Measurements from ENCODE around the gene NME4. TPM values are rescaled to one million over a fixed set of nuclear protein-coding genes. Genes with fewer than 3 reads are reported as not detected.

Gene NME4
- 37.5 and 66.2 TPM in 2 replicates for total RNA-seq

DNA sequence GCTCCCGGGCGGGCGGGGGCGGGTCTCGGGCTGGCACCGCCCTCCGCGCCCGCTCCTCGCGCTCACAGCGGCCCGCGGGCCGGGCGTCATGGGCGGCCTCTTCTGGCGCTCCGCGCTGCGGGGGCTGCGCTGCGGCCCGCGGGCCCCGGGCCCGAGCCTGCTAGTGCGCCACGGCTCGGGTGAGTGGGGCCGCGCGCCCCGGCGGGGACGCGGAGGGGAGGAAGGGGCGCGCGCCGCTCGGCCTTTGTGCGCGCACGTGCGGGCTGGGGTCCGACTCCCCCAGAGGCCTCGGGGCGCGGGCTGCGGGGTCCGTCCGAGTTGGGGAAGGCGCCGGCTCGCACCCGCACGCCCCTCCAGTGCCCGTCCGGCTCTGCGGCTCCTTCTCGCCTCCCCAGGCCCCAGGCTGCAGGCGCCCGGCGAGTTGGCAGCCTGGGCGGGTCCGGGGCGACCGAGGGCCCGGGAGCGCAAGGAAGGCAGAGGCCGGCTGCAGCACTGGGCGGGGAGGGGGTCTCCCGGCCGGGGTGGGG is at the start of gene NME4:
NME4 (plus strand) TSS at position 65 of the 527 bp plus-strand sequence; CDS start at position 89, 24 bp downstream.

DNA sequence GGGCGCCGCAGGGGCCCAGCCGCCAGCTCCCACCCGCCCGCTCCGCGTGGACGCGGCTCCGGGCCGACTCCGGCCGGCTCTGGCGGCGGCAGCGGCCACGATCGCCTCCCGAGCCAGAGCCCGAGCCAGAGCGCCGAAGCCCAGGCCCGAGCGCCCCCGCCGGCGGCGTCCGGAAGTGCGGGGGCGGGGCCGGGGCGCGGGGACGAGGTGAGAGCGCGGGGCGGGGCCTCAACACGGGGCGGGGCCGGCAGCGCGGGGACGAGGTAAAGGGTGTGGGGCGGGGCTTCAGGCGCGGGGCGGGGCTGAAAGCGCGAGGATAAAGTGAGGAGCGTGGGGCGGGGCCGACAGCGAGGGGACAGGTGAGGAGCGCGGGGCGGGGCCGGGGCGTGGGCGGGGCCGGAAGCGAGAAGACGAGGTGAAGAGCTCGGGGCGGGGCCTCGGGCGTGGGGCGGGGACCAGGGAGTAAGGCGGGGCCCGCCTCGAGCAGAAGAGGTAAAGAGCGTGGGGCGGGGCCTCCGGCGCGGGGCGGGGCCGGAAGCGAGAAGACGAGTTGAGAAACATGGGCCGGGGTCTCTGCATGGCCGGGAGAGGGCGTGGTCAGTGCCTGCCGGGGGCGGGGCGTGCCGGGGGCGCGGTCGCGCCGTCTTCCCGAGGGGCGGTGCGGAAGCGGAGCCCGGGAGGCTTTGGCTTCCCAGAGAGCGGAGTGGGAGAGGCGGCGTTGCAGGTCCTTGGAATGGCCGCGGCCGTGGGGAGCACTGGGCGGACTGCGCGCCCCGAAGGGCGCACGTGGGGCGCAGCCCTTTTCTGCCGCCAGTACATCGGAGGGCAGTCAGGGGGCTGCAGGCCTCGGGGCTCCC is 44.2 kb upstream of the NME4 start, which contains the start of gene AXIN1:
AXIN1 (minus strand) TSS at position 177 of the 857 bp plus-strand sequence. CDS start 5,698 bp downstream, outside the sequence.

DNA sequence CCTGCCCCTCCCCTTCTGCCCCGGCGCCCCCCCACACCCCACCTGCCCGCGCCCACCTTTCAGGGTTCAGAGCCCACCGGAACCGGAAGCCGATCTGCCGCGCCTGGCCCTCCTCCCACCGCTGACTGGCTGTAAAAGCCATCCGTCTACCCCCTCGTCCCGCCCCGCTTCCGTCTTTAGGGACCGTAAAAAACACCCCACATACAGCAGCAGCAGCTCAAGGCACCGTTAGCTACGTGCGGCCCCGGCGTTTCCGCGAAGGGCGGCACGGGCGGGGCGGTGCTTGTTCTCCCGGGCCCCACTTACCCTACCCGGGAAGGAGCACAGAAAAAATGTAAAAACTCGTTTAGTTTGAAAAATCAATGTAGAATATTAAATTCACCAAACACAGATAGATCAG is 26.6 kb upstream of the NME4 start, which contains the start of gene MRPL28:
MRPL28 (minus strand) TSS at position 96 of the 400 bp plus-strand sequence. CDS start 320 bp downstream, outside the sequence.

DNA sequence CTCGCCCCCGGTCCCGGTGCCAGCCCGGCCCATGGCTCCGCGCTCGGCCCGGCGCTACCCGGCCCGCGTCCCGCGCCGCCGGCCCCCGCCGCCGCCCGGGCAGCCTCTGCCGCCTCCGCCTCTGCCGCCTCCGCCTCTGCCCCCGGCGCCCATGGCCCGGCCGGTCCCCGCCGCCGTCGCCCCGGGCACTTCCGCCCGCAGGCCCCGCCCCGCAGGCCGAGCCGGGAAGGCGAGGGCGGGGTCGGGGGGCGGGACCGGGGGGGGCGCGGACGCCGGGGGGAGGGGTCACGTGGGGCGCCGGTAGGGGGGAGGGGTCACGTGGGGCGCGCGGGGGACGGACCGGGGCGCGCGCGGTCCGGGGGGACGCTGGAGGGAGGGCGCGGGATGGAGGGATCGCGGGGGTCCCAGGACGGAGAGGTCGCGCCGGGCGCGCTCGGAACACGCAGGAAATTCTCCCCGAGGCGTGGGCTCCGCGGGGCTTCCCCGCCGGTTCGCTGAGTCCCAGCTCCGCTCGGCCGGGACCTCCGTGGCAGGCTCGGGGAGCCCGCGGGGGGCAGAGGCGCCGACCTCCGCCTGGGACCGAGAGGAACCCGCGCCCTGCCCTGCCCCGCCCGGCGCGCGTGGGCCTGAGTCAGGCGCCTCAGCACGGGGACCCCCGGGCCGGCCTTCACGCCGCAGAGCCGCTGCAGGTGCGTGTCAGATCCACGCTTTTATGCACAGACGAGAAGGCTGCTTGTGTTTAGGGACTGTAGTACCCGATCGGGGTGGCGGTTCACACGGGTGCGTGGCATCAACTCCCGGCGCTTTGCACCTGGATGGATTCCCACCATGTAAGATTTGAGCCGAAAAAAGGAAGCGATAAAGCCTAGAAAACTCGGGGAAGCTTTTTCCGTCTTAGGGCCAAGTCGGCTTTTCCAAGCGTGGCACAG is 14.9 kb upstream of the NME4 start, which contains the start of gene PGAP6:
PGAP6 (minus strand) TSS at position 190 of the 929 bp plus-strand sequence; CDS start at position 33, 157 bp downstream.

DNA sequence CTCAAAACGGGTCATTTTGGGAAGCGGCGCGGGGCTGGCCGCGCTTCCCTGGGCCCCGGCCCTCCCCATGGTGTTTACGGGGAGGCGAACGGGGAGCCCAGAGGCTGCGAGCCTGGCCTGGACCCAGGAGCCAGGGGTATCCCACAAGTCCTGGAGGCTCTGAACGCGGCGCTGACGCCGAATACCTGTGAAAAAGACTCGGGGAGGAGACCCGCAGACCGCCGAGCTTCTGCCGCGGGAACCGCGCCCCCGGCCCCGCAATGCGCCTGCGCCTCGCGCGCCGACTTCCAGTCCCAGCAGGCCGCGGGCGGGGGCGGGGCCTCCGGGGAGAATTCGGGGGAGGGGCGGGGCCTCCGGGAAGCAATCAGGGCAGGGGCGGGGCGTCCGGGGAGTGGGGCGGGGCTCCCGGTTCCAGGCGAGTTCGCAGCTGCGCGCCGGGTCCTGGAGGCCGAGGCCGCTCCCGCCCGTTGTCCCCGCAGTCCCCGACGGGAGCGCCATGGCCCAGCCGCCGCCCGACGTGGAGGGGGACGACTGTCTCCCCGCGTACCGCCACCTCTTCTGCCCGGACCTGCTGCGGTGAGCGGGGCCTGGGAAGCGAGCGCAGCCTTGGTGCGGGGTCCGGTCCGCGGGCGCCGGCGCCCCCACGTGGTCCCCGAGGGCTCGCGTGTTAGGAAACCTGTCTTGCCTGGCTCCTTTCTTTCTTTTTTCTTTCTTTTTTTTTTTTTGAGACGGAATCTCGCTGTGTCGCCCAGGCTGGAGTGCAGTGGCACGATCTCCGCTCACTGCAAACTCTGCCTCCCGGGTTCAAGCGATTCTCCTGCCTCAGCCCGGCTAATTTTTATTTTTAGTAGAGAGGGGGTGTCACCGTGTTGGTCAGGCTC is 4.7 kb downstream of the NME4 start, which contains the start of gene DECR2:
DECR2 (plus strand) TSS at position 418 of the 881 bp plus-strand sequence; CDS start at position 497, 79 bp downstream.

DNA sequence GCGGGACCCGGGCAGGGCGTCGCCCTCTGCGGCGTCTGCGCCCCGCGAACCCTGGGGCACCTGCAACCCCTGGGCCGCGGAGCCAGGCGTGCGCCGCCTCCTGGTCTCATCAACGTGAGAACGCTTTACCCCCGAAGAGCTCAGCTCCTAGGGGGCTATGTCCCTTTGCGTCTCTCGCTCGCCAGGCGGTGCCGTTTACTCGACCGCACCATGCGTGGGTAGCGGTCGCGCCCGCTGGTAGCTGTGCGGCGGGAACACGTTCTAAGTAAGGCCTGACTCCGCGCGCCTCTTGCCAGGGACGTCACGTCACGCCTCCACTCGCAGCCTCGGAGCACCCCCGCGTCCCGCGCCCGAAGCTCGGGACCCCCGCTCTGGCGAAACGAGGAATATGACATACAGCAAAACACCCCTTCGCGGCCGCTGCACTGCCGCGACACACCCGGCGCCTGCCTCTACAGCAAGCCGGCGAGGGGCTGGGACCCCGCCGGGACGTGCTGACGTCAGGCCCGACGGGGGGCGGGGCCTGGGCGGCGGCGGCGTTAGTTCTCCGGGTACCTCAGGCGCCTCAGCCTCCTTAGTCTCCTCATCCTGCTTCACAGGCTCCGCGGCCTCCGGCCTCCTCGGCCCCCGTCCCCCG is 28.2 kb downstream of the NME4 start, which contains the start of gene RAB11FIP3:
RAB11FIP3 (plus strand) TSS at position 568 of the 637 bp plus-strand sequence. CDS start 358 bp downstream, outside the sequence.

Other genes starting within 250 kb of the NME4 start
- not detected in 2 replicates for gene HBZ, start 244.6 kb upstream of the NME4 start, total RNA-seq
- not detected in 2 replicates for gene HBM, start 231.2 kb upstream of the NME4 start, total RNA-seq
- gene HBA2, start 224.3 kb upstream of the NME4 start, total RNA-seq: not detected in 2 replicates
- gene HBA1, start 220.5 kb upstream of the NME4 start, total RNA-seq: not detected in 2 replicates
- 0.44 TPM in 1 of 2 replicates, not detected in the other for gene HBQ1, start 216.7 kb upstream of the NME4 start, total RNA-seq
- 40.5 and 44.7 TPM in 2 replicates for gene LUC7L, start 167.8 kb upstream of the NME4 start, total RNA-seq
- gene FAM234A, start 162.4 kb upstream of the NME4 start, total RNA-seq: 53.0 and 73.0 TPM in 2 replicates
- 0.22 and 4.2 TPM in 2 replicates for gene RGS11, start 121.3 kb upstream of the NME4 start, total RNA-seq
- 0.12 and 0.44 TPM in 2 replicates for gene ARHGDIG, start 116.6 kb upstream of the NME4 start, total RNA-seq
- 0.12 TPM in 1 of 2 replicates, not detected in the other for gene PDIA2, start 114.0 kb upstream of the NME4 start, total RNA-seq
- gene AXIN1, start 44.5 kb upstream of the NME4 start, total RNA-seq: 28.1 and 28.6 TPM in 2 replicates
- 72.0 and 101 TPM in 2 replicates for gene MRPL28, start 26.7 kb upstream of the NME4 start, total RNA-seq
- gene PGAP6, start 15.2 kb upstream of the NME4 start, total RNA-seq: 63.9 and 64.3 TPM in 2 replicates
- 14.4 and 15.9 TPM in 2 replicates for gene DECR2, start 4.7 kb downstream of the NME4 start, total RNA-seq
- gene RAB11FIP3, start 28.4 kb downstream of the NME4 start, total RNA-seq: 18.4 and 23.0 TPM in 2 replicates
- 41.7 and 58.5 TPM in 2 replicates for gene CAPN15, start 130.5 kb downstream of the NME4 start, total RNA-seq
- gene PRR35, start 163.2 kb downstream of the NME4 start, total RNA-seq: 0.11 TPM in 1 of 2 replicates, not detected in the other
- gene NHLRC4, start 169.8 kb downstream of the NME4 start, total RNA-seq: 1.8 and 2.0 TPM in 2 replicates
- 27.9 and 35.5 TPM in 2 replicates for gene PIGQ, start 172.8 kb downstream of the NME4 start, total RNA-seq
- gene RAB40C, start 192.9 kb downstream of the NME4 start, total RNA-seq: 15.1 and 18.0 TPM in 2 replicates
- 0.25 and 0.33 TPM in 2 replicates for gene WFIKKN1, start 233.8 kb downstream of the NME4 start, total RNA-seq
- gene METTL26, start 239.1 kb downstream of the NME4 start, total RNA-seq: 69.9 and 100 TPM in 2 replicates
- gene MCRIP2, start 244.6 kb downstream of the NME4 start, total RNA-seq: 12.2 and 17.4 TPM in 2 replicates

All from uterine smooth muscle cell (primary cell).